Cardiac fibroblast (primary cell): ENCODE results near the gene TRMT1.

Experiments
- DNase-seq, 2 donors: peaks; one replicate each; pipeline versions ENCODE4 v3.0.0 to v3.0.0-alpha.2; 2010; ENCODE audit warnings: low read depth in 2 of 2
- H3K4me3 ChIP-seq, 2 donors: replicated peaks in 1 of 2; 1 replicate in 1 of 2; 2 replicates in 1 of 2; pipeline ENCODE4 v1.5.1; 2011; ENCODE audit warnings: low read depth in 2 of 2, low read length in 2 of 2, mild to moderate bottlenecking in 2 of 2, moderate library complexity in 1 of 2
- TF ChIP-seq, protein P1 (sequence below): IDR thresholded peaks from one replicate; pipeline ENCODE4 v1.5.1; 2011; ENCODE audit warnings: low read depth, mild to moderate bottlenecking, low read length, inconsistent platforms

Gene TRMT1

DNA sequence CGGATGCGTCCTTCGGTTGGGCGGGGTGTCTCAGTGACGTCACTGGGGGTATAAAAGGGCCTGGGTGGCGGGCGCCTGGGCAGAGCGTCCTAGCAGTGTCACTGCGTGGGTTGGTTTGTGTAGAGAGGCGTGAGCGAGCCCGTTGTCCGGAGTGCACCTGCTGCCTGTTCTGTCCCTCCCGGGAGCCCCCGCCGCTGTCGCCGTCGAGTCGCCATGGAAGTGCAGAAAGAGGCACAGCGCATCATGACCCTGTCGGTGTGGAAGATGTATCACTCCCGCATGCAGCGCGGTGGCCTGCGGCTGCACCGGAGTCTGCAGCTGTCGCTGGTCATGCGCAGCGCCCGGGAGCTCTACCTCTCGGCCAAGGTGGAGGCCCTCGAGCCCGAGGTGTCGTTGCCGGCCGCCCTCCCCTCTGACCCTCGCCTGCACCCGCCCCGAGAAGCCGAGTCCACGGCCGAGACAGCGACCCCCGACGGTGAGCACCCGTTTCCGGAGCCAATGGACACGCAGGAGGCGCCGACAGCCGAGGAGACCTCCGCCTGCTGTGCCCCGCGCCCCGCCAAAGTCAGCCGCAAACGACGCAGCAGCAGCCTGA is 36.5 kb upstream of the TRMT1 start:
- peak; percentile 97 to 98 for DNase-seq
- peak overlapping the region; percentile 89 to 97 for H3K4me3 ChIP-seq
- TF ChIP-seq, protein P1, sequence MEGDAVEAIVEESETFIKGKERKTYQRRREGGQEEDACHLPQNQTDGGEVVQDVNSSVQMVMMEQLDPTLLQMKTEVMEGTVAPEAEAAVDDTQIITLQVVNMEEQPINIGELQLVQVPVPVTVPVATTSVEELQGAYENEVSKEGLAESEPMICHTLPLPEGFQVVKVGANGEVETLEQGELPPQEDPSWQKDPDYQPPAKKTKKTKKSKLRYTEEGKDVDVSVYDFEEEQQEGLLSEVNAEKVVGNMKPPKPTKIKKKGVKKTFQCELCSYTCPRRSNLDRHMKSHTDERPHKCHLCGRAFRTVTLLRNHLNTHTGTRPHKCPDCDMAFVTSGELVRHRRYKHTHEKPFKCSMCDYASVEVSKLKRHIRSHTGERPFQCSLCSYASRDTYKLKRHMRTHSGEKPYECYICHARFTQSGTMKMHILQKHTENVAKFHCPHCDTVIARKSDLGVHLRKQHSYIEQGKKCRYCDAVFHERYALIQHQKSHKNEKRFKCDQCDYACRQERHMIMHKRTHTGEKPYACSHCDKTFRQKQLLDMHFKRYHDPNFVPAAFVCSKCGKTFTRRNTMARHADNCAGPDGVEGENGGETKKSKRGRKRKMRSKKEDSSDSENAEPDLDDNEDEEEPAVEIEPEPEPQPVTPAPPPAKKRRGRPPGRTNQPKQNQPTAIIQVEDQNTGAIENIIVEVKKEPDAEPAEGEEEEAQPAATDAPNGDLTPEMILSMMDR = no peak

DNA sequence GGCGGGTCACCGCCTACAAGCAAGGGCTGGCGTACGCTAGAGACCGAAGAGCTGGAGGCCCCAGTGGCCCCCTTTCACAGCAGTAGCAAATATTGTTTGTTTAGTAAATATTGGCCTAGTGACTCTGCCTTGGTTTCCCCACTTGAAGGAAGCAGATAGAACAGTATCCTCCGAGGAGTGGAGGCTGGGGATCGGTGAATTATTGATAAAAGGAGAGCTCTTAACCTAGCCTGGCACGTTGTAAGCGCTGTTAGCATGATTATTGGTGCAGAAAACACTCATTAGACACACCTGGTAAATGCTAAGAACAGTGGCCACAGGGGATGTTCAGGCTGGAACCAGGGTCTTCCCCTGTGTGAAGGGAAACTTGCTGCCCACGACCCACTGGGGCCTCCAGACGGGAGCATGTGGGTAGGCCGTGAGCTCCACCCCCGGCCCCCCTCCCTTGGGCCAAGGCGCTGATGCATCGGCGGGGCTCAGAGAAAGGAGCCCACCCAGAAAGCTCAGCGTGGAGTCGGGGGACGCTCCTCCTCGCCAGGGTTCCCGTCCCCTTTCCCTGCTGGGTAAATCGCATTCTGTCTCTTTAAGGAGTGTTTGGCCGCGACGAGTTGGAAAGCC is 35.9 kb upstream of the TRMT1 start:
- TF ChIP-seq, protein P1 = no peak
- H3K4me3 ChIP-seq = peak overlapping the region; percentile 89 to 97
- DNase-seq = no peak

- TF ChIP-seq, protein P1 = no peak
- DNase-seq = peak; percentile 98 to 99
- peak overlapping the region; percentile 89 to 97 for H3K4me3 ChIP-seq
Measured at GRCh38 chr19:13151605-13152355, 35.2 kb upstream of the TRMT1 start.

DNA sequence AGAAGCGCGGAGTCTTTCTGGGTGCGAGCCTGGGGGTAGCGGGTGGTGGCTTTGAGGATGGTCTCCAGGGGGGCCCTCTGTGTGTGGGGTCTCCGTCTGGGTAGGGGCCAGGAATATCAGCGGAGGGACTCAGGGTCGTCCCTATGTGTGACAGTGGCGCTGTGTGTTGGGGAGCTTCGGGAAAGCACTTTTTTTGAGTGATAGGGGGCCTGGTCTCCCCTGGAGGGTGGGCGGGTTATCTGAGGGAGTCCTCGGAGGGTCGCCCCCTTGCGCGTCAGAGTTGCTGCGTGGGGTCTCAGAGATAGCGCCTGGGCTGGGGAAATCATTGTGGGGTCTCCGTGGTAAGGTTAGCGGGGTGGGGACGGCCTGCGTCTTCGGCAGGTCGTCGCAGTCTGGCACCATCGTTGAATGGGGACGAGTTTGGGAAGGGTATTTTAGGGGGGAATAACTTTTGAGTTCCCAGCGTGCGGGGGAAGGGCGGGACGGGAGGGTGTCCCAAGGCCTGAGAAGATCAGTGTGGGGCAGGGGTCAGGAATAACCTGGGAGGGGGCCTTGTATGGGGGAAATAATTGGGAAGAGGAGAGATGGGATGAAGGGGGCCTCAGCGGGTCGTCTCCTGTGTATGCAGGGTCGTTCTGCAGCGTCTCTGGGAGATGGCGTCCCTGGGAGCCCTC is 34.5 kb upstream of the TRMT1 start:
- peak overlapping the region; percentile 82 to 93 for H3K4me3 ChIP-seq
- TF ChIP-seq, protein P1 = no peak
- DNase-seq = no peak

GRCh38 chr19:13150187-13150930 is 33.8 kb upstream of the TRMT1 start, which contains the start of the genes IER2 and STX10:
IER2 (plus strand) TSS chr19:13150411; CDS start chr19:13153187, 2,776 bp downstream.
STX10 (minus strand) TSS chr19:13150375; CDS start chr19:13150173, 202 bp downstream.
- H3K4me3 ChIP-seq = peak within 1 kb of the TSS; percentile 82 to 93
- DNase-seq = peak; percentile 95 to 97
- TF ChIP-seq, protein P1 = peak; percentile 49
